Activated CD4-positive, alpha-beta T cell treated with anti-CD3 and anti-CD28 coated beads for 36 hours (primary cell): ENCODE results near the gene TMEM134. TPM values are rescaled to one million over a fixed set of nuclear protein-coding genes. Genes with fewer than 3 reads are reported as not detected.

ENCODE experiments used
- ATAC-seq: fragments of 200-7000 bp; cut with Tn5 transposase; one replicate; pipeline ENCODE4 v1.10.0; 2021; ENCODE audit warnings: mild to moderate bottlenecking, moderate library complexity
- CTCF ChIA-PET: fragments of 350-600 bp; sonication (Branson Sonifier 250); formaldehyde crosslinking; loops from one replicate; lab custom pipeline; 2021; ENCODE audit warnings: antibody characterized with exemption; lab: Charles Lee
- POLR2A ChIA-PET: fragments of 350-600 bp; sonication (Branson Sonifier 250); formaldehyde crosslinking; loops from one replicate; lab custom pipeline; 2021; ENCODE audit warnings: antibody characterized with exemption, inconsistent platforms; lab: Charles Lee
- DNase-seq: peaks from one replicate; pipeline ENCODE4 v3.0.0-alpha.2; 2020
- H3K27ac Mint-ChIP-seq: one replicate; pipeline ENCODE4 v1.8.0; 2021; ENCODE audit warnings: mixed read lengths
- H3K27me3 Mint-ChIP-seq: one replicate; pipeline ENCODE4 v1.8.0; 2021; ENCODE audit warnings: mixed read lengths
- H3K36me3 Mint-ChIP-seq: one replicate; pipeline ENCODE4 v1.8.0; 2021; ENCODE audit warnings: low read depth, mixed read lengths
- H3K4me1 Mint-ChIP-seq: one replicate; pipeline ENCODE4 v1.8.0; 2021; ENCODE audit warnings: mixed read lengths
- H3K4me3 Mint-ChIP-seq: one replicate; pipeline ENCODE4 v1.8.0; 2021; ENCODE audit warnings: mild to moderate bottlenecking, moderate library complexity, mixed read lengths
- H3K9me3 Mint-ChIP-seq: one replicate; pipeline ENCODE4 v1.8.0; 2021; ENCODE audit warnings: low read depth, mixed read lengths
- intact Hi-C, 2 experiments: fragments of 100-400 bp; cut with DNase I in 1 of 2; cut with micrococcal nuclease in 1 of 2; formaldehyde crosslinking; loops; one replicate each; pipeline versions ENCODE4 v1.14.2 to v1.15.1; 2022 to 2024; cut with DNase I, micrococcal nuclease
- microRNA-seq: library from miRNA; unstranded; fragments of <30 nt; microRNA quantifications from one replicate; pipeline ENCODE4 v1.2.0, GENCODE V29; 2021; ENCODE audit warnings: borderline replicate concordance
- total RNA-seq, 2 experiments: library from RNA; stranded (reverse); gene quantifications; one replicate each; pipeline ENCODE4 v1.2.3, GENCODE V29; 2021

The TMEM134 gene
- total RNA-seq, 2 experiments from 2014 or later, result 69.9 to 74.7 TPM

GRCh38 chr11:67411785-67412152 is 57.3 kb downstream of the TMEM134 start:
- POLR2A ChIA-PET, result no interaction called here
- DNase-seq (peak; percentile 46), ATAC-seq (peak; percentile 14)
- Mint-ChIP-seq H3K36me3 (peaks cover 22% of the 10 kb centered on the region), H3K4me1 (peaks cover 79% of the 10 kb centered on the region), H3K27me3 (no peaks in the 10 kb centered on the region), H3K9me3 (no peaks in the 10 kb centered on the region), H3K4me3 (no peak overlapping the region), H3K27ac (peak overlapping the region; percentile 17)
- CTCF ChIA-PET, result interaction anchor here (1.2 to 1.9 kb wide), 2 partner anchors 10 to 55 kb away, joined by 3 to 8 read pairs; partner anchors contain the start of gene PPP1CA
- intact Hi-C loops, result no loop called here

Small RNAs within 50 kb of the gene (microRNA-seq; reads per million reads assigned to microRNA genes)
- gene MIR6752, result 1.1 reads per million

Other genes starting within 250 kb of the TMEM134 start
- 100 to 1,000 TPM; 202 to 241 TPM for gene GRK2, start 202.8 kb downstream of the TMEM134 start, total RNA-seq
- gene ANKRD13D, start 179.9 kb downstream of the TMEM134 start, total RNA-seq, result 10 to 100 TPM; 44.9 to 69.5 TPM
- gene SSH3, start 165.7 kb downstream of the TMEM134 start, total RNA-seq, result 10 to 100 TPM in 1 of 2 experiments, 1 to 10 TPM in 1; 6.0 to 11.1 TPM
- 10 to 100 TPM; 31.3 to 37.5 TPM for gene POLD4, start 115.7 kb downstream of the TMEM134 start, total RNA-seq
- under 1 TPM; 0.09 to 0.27 TPM for gene CLCF1, start 95.7 kb downstream of the TMEM134 start, total RNA-seq
- 10 to 100 TPM; 28.8 to 30.0 TPM for gene RAD9A, start 77.3 kb downstream of the TMEM134 start, total RNA-seq
- gene PPP1CA, start 67.4 kb downstream of the TMEM134 start, total RNA-seq, result 100 to 1,000 TPM; 199 to 227 TPM
- gene TBC1D10C, start 65.2 kb downstream of the TMEM134 start, total RNA-seq, result 100 to 1,000 TPM in 1 of 2 experiments, 10 to 100 TPM in 1; 83.2 to 123 TPM
- gene CARNS1, start 53.6 kb downstream of the TMEM134 start, total RNA-seq, result 1 to 10 TPM; 1.5 to 1.6 TPM
- gene RPS6KB2, start 40.8 kb downstream of the TMEM134 start, total RNA-seq, result 10 to 100 TPM; 53.4 to 57.2 TPM
- gene PTPRCAP, start 31.6 kb downstream of the TMEM134 start, total RNA-seq, result 10 to 100 TPM; 80.1 to 83.4 TPM
- 100 to 1,000 TPM; 178 to 285 TPM for gene CORO1B, start 25.8 kb downstream of the TMEM134 start, total RNA-seq
- not detected for gene GPR152, start 16.5 kb downstream of the TMEM134 start, total RNA-seq
- under 1 TPM; 0.37 to 0.46 TPM for gene CABP4, start 13.9 kb downstream of the TMEM134 start, total RNA-seq
- gene AIP, start 13.8 kb upstream of the TMEM134 start, total RNA-seq, result 100 to 1,000 TPM; 142 to 144 TPM
- 100 to 1,000 TPM in 1 of 2 experiments, 10 to 100 TPM in 1; 94.5 to 100 TPM for gene PITPNM1, start 36.1 kb upstream of the TMEM134 start, total RNA-seq
- gene CDK2AP2, start 38.9 kb upstream of the TMEM134 start, total RNA-seq, result 10 to 100 TPM; 64.1 to 68.7 TPM
- not detected for gene CABP2, start 54.2 kb upstream of the TMEM134 start, total RNA-seq
- gene GSTP1, start 114.6 kb upstream of the TMEM134 start, total RNA-seq, result 100 to 1,000 TPM; 376 to 463 TPM
- 100 to 1,000 TPM; 253 to 287 TPM for gene NDUFV1, start 137.7 kb upstream of the TMEM134 start, total RNA-seq
- gene NUDT8, start 160.7 kb upstream of the TMEM134 start, total RNA-seq, result 10 to 100 TPM; 17.0 to 23.4 TPM
- not detected for gene TBX10, start 170.5 kb upstream of the TMEM134 start, total RNA-seq
- under 1 TPM; 0.46 TPM for gene ACY3, start 181.5 kb upstream of the TMEM134 start, total RNA-seq
- not detected for gene ALDH3B2, start 205.4 kb upstream of the TMEM134 start, total RNA-seq